ENCODE data around the gene SPR. TPM values are rescaled to one million over a fixed set of nuclear protein-coding genes. Genes with fewer than 3 reads are reported as not detected.

SPR gene
- total and polyA plus RNA-seq, 2 of the 13 experiments (the other 11 are each of a cell fraction or from before 2014, with no cell fraction given), result 34.0 to 96.0 TPM

GRCh38 chr2:72888438-72889202, 1.4 kb downstream of the SPR start (continued):
- TF ChIP-seq, protein P1, sequence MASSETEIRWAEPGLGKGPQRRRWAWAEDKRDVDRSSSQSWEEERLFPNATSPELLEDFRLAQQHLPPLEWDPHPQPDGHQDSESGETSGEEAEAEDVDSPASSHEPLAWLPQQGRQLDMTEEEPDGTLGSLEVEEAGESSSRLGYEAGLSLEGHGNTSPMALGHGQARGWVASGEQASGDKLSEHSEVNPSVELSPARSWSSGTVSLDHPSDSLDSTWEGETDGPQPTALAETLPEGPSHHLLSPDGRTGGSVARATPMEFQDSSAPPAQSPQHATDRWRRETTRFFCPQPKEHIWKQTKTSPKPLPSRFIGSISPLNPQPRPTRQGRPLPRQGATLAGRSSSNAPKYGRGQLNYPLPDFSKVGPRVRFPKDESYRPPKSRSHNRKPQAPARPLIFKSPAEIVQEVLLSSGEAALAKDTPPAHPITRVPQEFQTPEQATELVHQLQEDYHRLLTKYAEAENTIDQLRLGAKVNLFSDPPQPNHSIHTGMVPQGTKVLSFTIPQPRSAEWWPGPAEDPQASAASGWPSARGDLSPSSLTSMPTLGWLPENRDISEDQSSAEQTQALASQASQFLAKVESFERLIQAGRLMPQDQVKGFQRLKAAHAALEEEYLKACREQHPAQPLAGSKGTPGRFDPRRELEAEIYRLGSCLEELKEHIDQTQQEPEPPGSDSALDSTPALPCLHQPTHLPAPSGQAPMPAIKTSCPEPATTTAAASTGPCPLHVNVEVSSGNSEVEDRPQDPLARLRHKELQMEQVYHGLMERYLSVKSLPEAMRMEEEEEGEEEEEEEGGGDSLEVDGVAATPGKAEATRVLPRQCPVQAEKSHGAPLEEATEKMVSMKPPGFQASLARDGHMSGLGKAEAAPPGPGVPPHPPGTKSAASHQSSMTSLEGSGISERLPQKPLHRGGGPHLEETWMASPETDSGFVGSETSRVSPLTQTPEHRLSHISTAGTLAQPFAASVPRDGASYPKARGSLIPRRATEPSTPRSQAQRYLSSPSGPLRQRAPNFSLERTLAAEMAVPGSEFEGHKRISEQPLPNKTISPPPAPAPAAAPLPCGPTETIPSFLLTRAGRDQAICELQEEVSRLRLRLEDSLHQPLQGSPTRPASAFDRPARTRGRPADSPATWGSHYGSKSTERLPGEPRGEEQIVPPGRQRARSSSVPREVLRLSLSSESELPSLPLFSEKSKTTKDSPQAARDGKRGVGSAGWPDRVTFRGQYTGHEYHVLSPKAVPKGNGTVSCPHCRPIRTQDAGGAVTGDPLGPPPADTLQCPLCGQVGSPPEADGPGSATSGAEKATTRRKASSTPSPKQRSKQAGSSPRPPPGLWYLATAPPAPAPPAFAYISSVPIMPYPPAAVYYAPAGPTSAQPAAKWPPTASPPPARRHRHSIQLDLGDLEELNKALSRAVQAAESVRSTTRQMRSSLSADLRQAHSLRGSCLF (CRISPR knock-in tag; IDR thresholded peaks at IDR 0.05; ENCODE audit: borderline replicate concordance), result no peak
- TF ChIP-seq, protein P2, sequence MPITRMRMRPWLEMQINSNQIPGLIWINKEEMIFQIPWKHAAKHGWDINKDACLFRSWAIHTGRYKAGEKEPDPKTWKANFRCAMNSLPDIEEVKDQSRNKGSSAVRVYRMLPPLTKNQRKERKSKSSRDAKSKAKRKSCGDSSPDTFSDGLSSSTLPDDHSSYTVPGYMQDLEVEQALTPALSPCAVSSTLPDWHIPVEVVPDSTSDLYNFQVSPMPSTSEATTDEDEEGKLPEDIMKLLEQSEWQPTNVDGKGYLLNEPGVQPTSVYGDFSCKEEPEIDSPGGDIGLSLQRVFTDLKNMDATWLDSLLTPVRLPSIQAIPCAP (CRISPR knock-in tag; IDR thresholded peaks at IDR 0.05; ENCODE audit: low read depth), result no peak
- TF ChIP-seq CENPX (CRISPR knock-in tag; IDR thresholded peaks at IDR 0.05) (no peak), XBP1 (CRISPR knock-in tag; IDR thresholded peaks at IDR 0.05) (no peak), MZF1 (CRISPR knock-in tag; IDR thresholded peaks at IDR 0.05; ENCODE audit: borderline replicate concordance) (no peak), TBL1XR1 (IDR thresholded peaks at IDR 0.05; ENCODE audit: borderline replicate concordance, low read length, partially characterized antibody) (no peak), ZNF382 (CRISPR knock-in tag; IDR thresholded peaks at IDR 0.05; ENCODE audit: borderline replicate concordance) (no peak), MYC (CRISPR knock-in tag; IDR thresholded peaks at IDR 0.05; ENCODE audit: borderline replicate concordance) (peak; percentile 68; the same call in 1 of the 2 replicates), KDM5B (CRISPR knock-in tag; IDR thresholded peaks at IDR 0.05; ENCODE audit: borderline replicate concordance) (no peak), ZNF788 (CRISPR knock-in tag; IDR thresholded peaks at IDR 0.05; ENCODE audit: borderline replicate concordance) (no peak), NFIC (IDR thresholded peaks at IDR 0.05; ENCODE audit: low read length) (no peak; the same call in 1 of the 2 replicates), ZXDC (CRISPR knock-in tag; IDR thresholded peaks at IDR 0.05) (no peak; the same call in 1 of the 2 replicates), PHB2 (IDR thresholded peaks at IDR 0.05; ENCODE audit: partially characterized antibody) (no peak), NPAS2 (CRISPR knock-in tag; IDR thresholded peaks at IDR 0.05; ENCODE audit: borderline replicate concordance) (no peak), MAFK (conservative IDR thresholded peaks at IDR 0.05 in 1 of 2, IDR thresholded peaks at IDR 0.05 in 1 of 2; ENCODE audit: low read length in 2 of 2) (no peak), ZNF891 (CRISPR knock-in tag; IDR thresholded peaks at IDR 0.05) (no peak), KMT2A (CRISPR knock-in tag; IDR thresholded peaks at IDR 0.05) (peak; percentile 22; the same call in 1 of the 2 replicates), ZNF776 (CRISPR knock-in tag; IDR thresholded peaks at IDR 0.05) (no peak), PCBP2 (optimal IDR thresholded peaks at IDR 0.05; ENCODE audit: low read depth, low read length, poor library complexity, severe bottlenecking) (no peak)
- TF ChIP-seq, protein P3, sequence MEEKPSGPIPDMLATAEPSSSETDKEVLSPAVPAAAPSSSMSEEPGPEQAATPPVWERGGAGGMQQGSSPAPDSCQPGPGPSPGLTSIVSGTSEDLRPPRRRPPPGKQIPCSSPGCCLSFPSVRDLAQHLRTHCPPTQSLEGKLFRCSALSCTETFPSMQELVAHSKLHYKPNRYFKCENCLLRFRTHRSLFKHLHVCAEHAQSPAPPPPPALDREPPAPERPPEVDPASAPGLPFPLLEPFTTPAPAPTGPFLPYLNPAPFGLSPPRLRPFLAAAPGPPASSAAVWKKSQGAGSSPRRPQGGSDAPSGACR (CRISPR knock-in tag; IDR thresholded peaks at IDR 0.05), result no peak
